HEK293 (cell line): ENCODE data around the gene GTF3C5.

Experiments used
- GLI4 ChIP-seq: fragments of 450-650 bp; formaldehyde crosslinking; IDR thresholded peaks from 2 replicates; pipeline ENCODE4 v1.5.1; 2016; ENCODE audit warnings: missing biosample characterization, missing genetic modification characterization
- ZBTB17 ChIP-seq: fragments of 450-650 bp; formaldehyde crosslinking; IDR thresholded peaks from 2 replicates; pipeline ENCODE4 v1.5.1; 2016; ENCODE audit warnings: missing biosample characterization, missing genetic modification characterization
- ZNF16 ChIP-seq: fragments of 450-650 bp; formaldehyde crosslinking; IDR thresholded peaks from 2 replicates; pipeline ENCODE4 v1.5.1; 2016; ENCODE audit warnings: low read depth, missing biosample characterization, missing genetic modification characterization
- ZNF24 ChIP-seq: fragments of 450-650 bp; formaldehyde crosslinking; IDR thresholded peaks from 2 replicates; pipeline ENCODE4 v1.5.1; 2016; ENCODE audit warnings: missing biosample characterization, missing genetic modification characterization
- ZNF274 ChIP-seq, 2 experiments: fragments of 200-500 bp in 1 of 2; fragments of 450-650 bp in 1 of 2; sonication (Bioruptor generic) in 1 of 2; formaldehyde crosslinking in 1 of 2; IDR thresholded peaks; 2 replicates each; pipeline versions ENCODE4 v1.5.1 to v1.6.1; 2014 to 2016; ENCODE audit warnings: borderline replicate concordance in 1 of 2, inconsistent platforms in 1 of 2, low read length in 1 of 2, missing biosample characterization in 1 of 2, missing genetic modification characterization in 1 of 2
- ZNF747 ChIP-seq: fragments of 450-650 bp; formaldehyde crosslinking; IDR thresholded peaks from 2 replicates; pipeline ENCODE4 v1.5.1; 2016; ENCODE audit warnings: missing biosample characterization, missing genetic modification characterization
- TF ChIP-seq, protein P1 (sequence below): fragments of 450-650 bp; formaldehyde crosslinking; IDR thresholded peaks from 2 replicates; pipeline ENCODE4 v1.5.1; 2016; ENCODE audit warnings: missing biosample characterization, missing genetic modification characterization
- TF ChIP-seq, protein P2 (sequence below): fragments of 450-650 bp; formaldehyde crosslinking; IDR thresholded peaks from 2 replicates; pipeline ENCODE4 v1.5.1; 2016; ENCODE audit warnings: missing biosample characterization, missing genetic modification characterization

DNA sequence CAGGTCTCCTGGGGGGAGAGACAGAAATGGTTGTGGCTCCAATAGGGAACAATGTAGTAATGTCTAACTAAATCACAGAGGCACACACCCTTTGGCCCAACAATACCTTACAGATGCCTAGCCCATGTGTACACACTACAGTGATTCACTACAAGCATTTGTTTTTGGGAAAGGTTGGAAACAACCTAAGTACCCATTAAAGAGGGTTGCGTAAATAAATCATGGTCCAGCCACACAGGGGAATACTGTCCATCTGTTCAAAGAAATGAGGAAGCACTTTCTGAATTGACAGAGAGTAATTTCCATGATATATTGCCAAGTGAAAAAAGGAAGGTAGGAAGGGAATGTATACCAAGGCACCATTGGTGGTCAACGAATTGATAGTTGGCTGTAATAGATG lies 22.0 kb upstream of the GTF3C5 start:
- TF ChIP-seq, protein P1, sequence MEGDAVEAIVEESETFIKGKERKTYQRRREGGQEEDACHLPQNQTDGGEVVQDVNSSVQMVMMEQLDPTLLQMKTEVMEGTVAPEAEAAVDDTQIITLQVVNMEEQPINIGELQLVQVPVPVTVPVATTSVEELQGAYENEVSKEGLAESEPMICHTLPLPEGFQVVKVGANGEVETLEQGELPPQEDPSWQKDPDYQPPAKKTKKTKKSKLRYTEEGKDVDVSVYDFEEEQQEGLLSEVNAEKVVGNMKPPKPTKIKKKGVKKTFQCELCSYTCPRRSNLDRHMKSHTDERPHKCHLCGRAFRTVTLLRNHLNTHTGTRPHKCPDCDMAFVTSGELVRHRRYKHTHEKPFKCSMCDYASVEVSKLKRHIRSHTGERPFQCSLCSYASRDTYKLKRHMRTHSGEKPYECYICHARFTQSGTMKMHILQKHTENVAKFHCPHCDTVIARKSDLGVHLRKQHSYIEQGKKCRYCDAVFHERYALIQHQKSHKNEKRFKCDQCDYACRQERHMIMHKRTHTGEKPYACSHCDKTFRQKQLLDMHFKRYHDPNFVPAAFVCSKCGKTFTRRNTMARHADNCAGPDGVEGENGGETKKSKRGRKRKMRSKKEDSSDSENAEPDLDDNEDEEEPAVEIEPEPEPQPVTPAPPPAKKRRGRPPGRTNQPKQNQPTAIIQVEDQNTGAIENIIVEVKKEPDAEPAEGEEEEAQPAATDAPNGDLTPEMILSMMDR (tag by site-specific recombination): no peak
- TF ChIP-seq GLI4 (tag by site-specific recombination): no peak
- no peak for TF ChIP-seq ZBTB17 (tag by site-specific recombination)
- no peak for TF ChIP-seq ZNF16 (tag by site-specific recombination)
- TF ChIP-seq, protein P2, sequence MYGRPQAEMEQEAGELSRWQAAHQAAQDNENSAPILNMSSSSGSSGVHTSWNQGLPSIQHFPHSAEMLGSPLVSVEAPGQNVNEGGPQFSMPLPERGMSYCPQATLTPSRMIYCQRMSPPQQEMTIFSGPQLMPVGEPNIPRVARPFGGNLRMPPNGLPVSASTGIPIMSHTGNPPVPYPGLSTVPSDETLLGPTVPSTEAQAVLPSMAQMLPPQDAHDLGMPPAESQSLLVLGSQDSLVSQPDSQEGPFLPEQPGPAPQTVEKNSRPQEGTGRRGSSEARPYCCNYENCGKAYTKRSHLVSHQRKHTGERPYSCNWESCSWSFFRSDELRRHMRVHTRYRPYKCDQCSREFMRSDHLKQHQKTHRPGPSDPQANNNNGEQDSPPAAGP (tag by site-specific recombination): no peak
- no peak for TF ChIP-seq ZNF274 (IDR thresholded peaks at IDR 0.05; ENCODE audit: low read length)
- TF ChIP-seq ZNF274 (tag by site-specific recombination; IDR thresholded peaks at IDR 0.05; ENCODE audit: borderline replicate concordance): no peak
- no peak for TF ChIP-seq ZNF24 (tag by site-specific recombination)
- no peak for TF ChIP-seq ZNF747 (tag by site-specific recombination)
